Mononuclear cell (primary cell): ENCODE results near the gene EFHD2. TPM values are rescaled to one million over a fixed set of nuclear protein-coding genes. Genes with fewer than 3 reads are reported as not detected.
"Not testable (repeated sequence)": the region's sequence is repeated elsewhere in the genome, so short reads cannot be mapped to it uniquely, and the experiment has no call there.

Experiments
- H3K27me3 ChIP-seq: 2 replicates; pipeline ENCODE4 v1.6.0; 2011; ENCODE audit warnings: low read length, control low read depth; ENCODE audit not compliant: insufficient read depth
- H3K4me1 ChIP-seq: 2 replicates; pipeline ENCODE4 v1.5.1; 2011; ENCODE audit warnings: mild to moderate bottlenecking, low read length, control low read depth; ENCODE audit not compliant: insufficient read depth
- H3K4me3 ChIP-seq: 2 replicates; pipeline ENCODE4 v1.5.1; 2011; ENCODE audit warnings: mild to moderate bottlenecking, low read length, moderate library complexity
- H3K9me3 ChIP-seq: 2 replicates; pipeline ENCODE4 v1.5.1; 2011; ENCODE audit warnings: low read depth, mild to moderate bottlenecking, control low read depth, low read length
- total RNA-seq: library from RNA; depleted of rRNA; stranded (reverse); fragments of >200 nt; gene quantifications from one replicate; pipeline ENCODE4 v1.2.3, GENCODE V29; 2012

The EFHD2 gene
- total RNA-seq, 1 donor: 201 TPM

GRCh38 chr1:15382601-15383518, 26.8 kb upstream of the EFHD2 start:
- H3K4me1 ChIP-seq: peaks cover 26% of the 10 kb centered on the region
- no peak overlapping the region for H3K4me3 ChIP-seq
- H3K27me3 ChIP-seq: no peaks in the 10 kb centered on the region
- H3K9me3 ChIP-seq: no peaks in the 10 kb centered on the region

GRCh38 chr1:15383810-15384209, 25.9 kb upstream of the EFHD2 start:
- Histone ChIP-seq H3K9me3 (no peaks in the 10 kb centered on the region), H3K27me3 (no peaks in the 10 kb centered on the region), H3K4me1 (peaks cover 26% of the 10 kb centered on the region), H3K4me3 (no peak overlapping the region)

GRCh38 chr1:15384301-15384901, 25.3 kb upstream of the EFHD2 start:
- no peaks in the 10 kb centered on the region for H3K9me3 ChIP-seq
- H3K4me3 ChIP-seq: no peak overlapping the region
- H3K27me3 ChIP-seq: no peaks in the 10 kb centered on the region
- H3K4me1 ChIP-seq: peaks cover 26% of the 10 kb centered on the region

- Histone ChIP-seq H3K27me3 (no peaks in the 10 kb centered on the region), H3K9me3 (no peaks in the 10 kb centered on the region), H3K4me3 (no peak overlapping the region), H3K4me1 (peaks cover 26% of the 10 kb centered on the region)
Observed at GRCh38 chr1:15385420-15385819, 24.3 kb upstream of the EFHD2 start.

GRCh38 chr1:15386164-15386749, 23.4 kb upstream of the EFHD2 start:
- Histone ChIP-seq H3K4me3 (no peak overlapping the region), H3K9me3 (no peaks in the 10 kb centered on the region), H3K4me1 (peaks cover 26% of the 10 kb centered on the region), H3K27me3 (no peaks in the 10 kb centered on the region)

GRCh38 chr1:15388201-15388880, 21.3 kb upstream of the EFHD2 start:
- no peaks in the 10 kb centered on the region for H3K9me3 ChIP-seq
- H3K4me3 ChIP-seq: no peak overlapping the region
- H3K4me1 ChIP-seq: peaks cover 26% of the 10 kb centered on the region
- no peaks in the 10 kb centered on the region for H3K27me3 ChIP-seq

- not testable (repeated sequence) for H3K27me3 ChIP-seq, H3K4me3 ChIP-seq, H3K9me3 ChIP-seq
- H3K4me1 ChIP-seq: peaks cover 18% of the 10 kb centered on the region
Observed at GRCh38 chr1:15389828-15390227, 19.9 kb upstream of the EFHD2 start.

GRCh38 chr1:15390667-15391066, 19.0 kb upstream of the EFHD2 start:
- H3K27me3 ChIP-seq: no peaks in the 10 kb centered on the region
- H3K9me3 ChIP-seq: no peaks in the 10 kb centered on the region
- peaks cover 11% of the 10 kb centered on the region for H3K4me1 ChIP-seq
- no peak overlapping the region for H3K4me3 ChIP-seq

DNA sequence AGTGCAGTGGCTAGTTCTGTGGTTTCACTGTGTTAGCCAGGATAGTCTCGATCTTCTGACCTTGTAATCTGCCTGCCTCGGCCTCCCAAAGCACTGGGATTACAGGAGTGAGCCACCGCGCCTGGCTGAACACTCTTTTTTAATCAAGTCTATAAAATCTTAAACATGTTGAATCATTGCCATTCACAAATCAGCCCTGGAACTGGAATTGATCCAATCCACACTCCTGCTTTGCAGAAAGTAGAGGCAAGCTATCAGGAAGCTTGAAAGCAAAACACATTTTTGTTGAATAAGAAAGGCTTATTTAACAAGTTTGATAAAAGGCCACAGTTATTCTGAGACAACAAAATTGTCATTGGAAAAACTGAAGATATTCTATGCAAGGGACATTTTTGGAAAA, 18.3 kb upstream of the EFHD2 start:
- H3K27me3 ChIP-seq: no peaks in the 10 kb centered on the region
- peaks cover 5% of the 10 kb centered on the region for H3K4me1 ChIP-seq
- H3K4me3 ChIP-seq: no peak overlapping the region
- no peaks in the 10 kb centered on the region for H3K9me3 ChIP-seq

GRCh38 chr1:15393475-15394257, 16.0 kb upstream of the EFHD2 start:
- no peaks in the 10 kb centered on the region for H3K4me1 ChIP-seq
- no peaks in the 10 kb centered on the region for H3K27me3 ChIP-seq
- no peaks in the 10 kb centered on the region for H3K9me3 ChIP-seq

DNA sequence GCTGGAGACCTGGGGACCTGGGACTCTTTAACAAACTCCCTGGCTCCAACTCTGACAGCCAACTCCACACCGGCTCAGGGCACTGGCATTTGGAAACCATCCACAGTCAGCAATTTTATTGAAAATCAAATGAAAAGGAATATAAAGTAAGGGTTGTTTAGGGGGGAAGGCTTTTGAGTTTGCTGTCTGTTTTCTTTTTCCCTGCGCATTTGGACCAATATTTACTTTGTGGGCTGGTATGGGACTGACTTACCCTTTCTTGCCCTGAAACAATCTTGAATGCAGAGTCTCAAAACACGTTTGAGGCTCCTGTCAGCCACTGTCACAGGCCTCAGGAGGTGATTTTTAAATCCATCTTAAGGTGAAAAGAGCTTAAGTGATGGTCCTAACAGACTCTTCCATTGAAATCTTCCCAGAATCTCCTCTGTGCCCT, 15.4 kb upstream of the EFHD2 start:
- H3K4me1 ChIP-seq: no peaks in the 10 kb centered on the region
- no peak overlapping the region for H3K4me3 ChIP-seq
- H3K27me3 ChIP-seq: no peaks in the 10 kb centered on the region
- no peaks in the 10 kb centered on the region for H3K9me3 ChIP-seq

More at GRCh38 chr1:15393475-15394257, 16.0 kb upstream of the EFHD2 start:
- H3K4me3 ChIP-seq: no peak overlapping the region

DNA sequence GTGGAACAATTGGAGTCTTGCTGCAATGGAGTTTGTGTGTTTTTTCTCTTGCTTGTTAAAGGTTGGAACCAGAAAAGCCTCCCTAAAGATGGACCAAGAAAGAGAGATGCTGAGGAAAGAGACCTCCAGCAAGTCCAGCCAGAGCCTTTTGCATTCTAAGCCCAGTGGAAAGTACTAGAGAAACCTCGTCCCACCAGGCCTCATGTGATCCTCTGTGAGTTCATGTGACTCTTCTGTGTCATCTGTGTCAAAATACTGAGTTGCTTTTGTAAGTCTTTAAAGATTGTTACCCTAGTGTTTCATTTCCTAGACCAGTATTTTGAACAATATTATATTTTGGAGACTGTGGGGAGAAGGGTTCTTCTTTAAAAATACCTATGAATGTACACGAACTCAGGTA, 12.5 kb upstream of the EFHD2 start:
- Histone ChIP-seq H3K4me3 (no peak overlapping the region), H3K9me3 (no peaks in the 10 kb centered on the region), H3K27me3 (no peaks in the 10 kb centered on the region), H3K4me1 (no peaks in the 10 kb centered on the region)

DNA sequence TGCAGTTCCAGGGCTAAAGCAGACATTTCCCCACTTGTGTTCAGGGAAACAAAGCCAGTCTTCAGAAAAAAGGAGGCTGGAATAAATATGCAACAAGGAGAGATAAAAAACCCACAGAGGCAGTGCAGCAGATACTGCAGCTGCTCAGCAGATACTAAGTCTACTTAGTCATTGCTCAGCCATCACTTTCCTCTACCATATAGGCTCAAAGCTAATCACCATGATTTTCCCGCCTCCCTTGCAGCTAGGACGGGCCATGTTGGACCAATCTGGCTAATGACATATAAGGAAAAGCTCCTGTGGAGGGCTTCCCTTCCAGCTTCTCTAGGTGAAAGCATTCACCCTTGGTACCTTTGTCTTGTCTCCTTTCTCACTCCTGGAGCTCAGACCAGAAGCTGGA, 10.0 kb upstream of the EFHD2 start:
- Histone ChIP-seq H3K27me3 (no peaks in the 10 kb centered on the region), H3K4me1 (no peaks in the 10 kb centered on the region), H3K4me3 (no peak overlapping the region), H3K9me3 (no peaks in the 10 kb centered on the region)

DNA sequence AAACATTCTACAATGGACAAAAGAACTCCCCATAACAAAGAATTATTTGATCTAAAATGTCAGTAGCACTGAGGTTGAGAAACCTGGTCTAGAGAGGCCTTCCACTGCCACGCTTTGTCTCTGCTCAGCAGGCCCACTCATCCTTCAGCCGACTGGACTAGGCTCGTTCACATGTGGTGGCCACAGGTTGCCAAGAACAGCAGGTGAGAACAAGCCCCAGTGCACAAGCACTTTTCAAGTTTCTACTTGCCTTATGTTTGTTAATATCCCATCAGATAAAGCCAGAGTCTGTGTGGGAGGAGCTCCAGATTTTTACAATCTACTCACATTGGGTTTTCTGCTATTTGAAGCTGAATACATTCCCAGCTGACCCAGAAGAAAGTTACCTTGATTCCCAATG, 9.1 kb upstream of the EFHD2 start:
- Histone ChIP-seq H3K9me3 (no peaks in the 10 kb centered on the region), H3K4me3 (no peak overlapping the region), H3K4me1 (peaks cover 1% of the 10 kb centered on the region), H3K27me3 (no peaks in the 10 kb centered on the region)
